ENCODE data around the gene AHDC1. TPM values are rescaled to one million over a fixed set of nuclear protein-coding genes. Genes with fewer than 3 reads are reported as not detected.

AHDC1 gene
- total RNA-seq, 2 experiments from 2014 or later: 26.3 to 27.6 TPM

- Mint-ChIP-seq H3K36me3 (ENCODE audit: low read depth) (no peaks in the 10 kb centered on the region), H3K27ac (no peak overlapping the region), H3K4me3 (peak overlapping the region; percentile 93), H3K4me1 (ENCODE audit: low read depth) (peaks cover 46% of the 10 kb centered on the region), H3K9me3 (no peaks in the 10 kb centered on the region), H3K27me3 (no peaks in the 10 kb centered on the region)
- peak; percentile 48 for DNase-seq
- CTCF ChIA-PET: interaction anchor here (0.7 to 25.3 kb wide), 10 partner anchors 15 to 207 kb away, joined by 3 to 533 read pairs (median 5); partner anchors contain the start of gene IFI6
- intact Hi-C loops (cut with micrococcal nuclease): loop anchor here (10.0 kb wide), 1 partner anchor 122 kb away; the partner anchor contains the start of gene FAM76A
- no peak for ATAC-seq
- POLR2A ChIA-PET: interaction anchor here (0.9 to 1.8 kb wide), 4 partner anchors 59 to 123 kb away, joined by 3 to 5 read pairs (median 3); no protein-coding TSS in a partner anchor
- no peak for TF ChIP-seq CTCF (IDR thresholded peaks at IDR 0.05)
Measured at GRCh38 chr1:27602462-27603308, 1.3 kb downstream of the AHDC1 start.

GRCh38 chr1:27601771-27602461 is 2.0 kb downstream of the AHDC1 start:
- CTCF ChIA-PET: interaction anchor here (0.7 to 25.3 kb wide), 13 partner anchors 9 to 206 kb away, joined by 3 to 533 read pairs (median 4); partner anchors contain the start of gene IFI6
- H3K4me1 Mint-ChIP-seq (ENCODE audit: low read depth): peaks cover 45% of the 10 kb centered on the region
- H3K36me3 Mint-ChIP-seq (ENCODE audit: low read depth): no peaks in the 10 kb centered on the region
- H3K4me3 Mint-ChIP-seq: peak overlapping the region; percentile 80
- TF ChIP-seq CTCF (IDR thresholded peaks at IDR 0.05): no peak
- DNase-seq: peak; percentile 36
- POLR2A ChIA-PET: interaction anchor here (0.9 to 1.8 kb wide), 4 partner anchors 43 to 122 kb away, joined by 3 to 4 read pairs (median 3); no protein-coding TSS in a partner anchor
- no peaks in the 10 kb centered on the region for H3K9me3 Mint-ChIP-seq
- H3K27me3 Mint-ChIP-seq: no peaks in the 10 kb centered on the region
- H3K27ac Mint-ChIP-seq: peak overlapping the region; percentile 25
- intact Hi-C loops (cut with micrococcal nuclease): loop anchor here (10.0 kb wide), 1 partner anchor 123 kb away; the partner anchor contains the start of gene FAM76A
- ATAC-seq: no peak

GRCh38 chr1:27601321-27601770 is 2.6 kb downstream of the AHDC1 start:
- peaks cover 40% of the 10 kb centered on the region for H3K4me1 Mint-ChIP-seq (ENCODE audit: low read depth)
- TF ChIP-seq CTCF (IDR thresholded peaks at IDR 0.05): no peak
- POLR2A ChIA-PET: interaction anchor here (0.8 to 1.8 kb wide), 5 partner anchors 42 to 229 kb away, joined by 3 to 5 read pairs (median 3); partner anchors contain the start of gene PPP1R8
- no peak for ATAC-seq
- intact Hi-C loops (cut with micrococcal nuclease): loop anchor here (10.0 kb wide), 1 partner anchor 123 kb away; the partner anchor contains the start of gene FAM76A
- H3K27ac Mint-ChIP-seq: peak overlapping the region; percentile 25
- peak overlapping the region; percentile 80 for H3K4me3 Mint-ChIP-seq
- H3K36me3 Mint-ChIP-seq (ENCODE audit: low read depth): no peaks in the 10 kb centered on the region
- no peaks in the 10 kb centered on the region for H3K9me3 Mint-ChIP-seq
- no peak for DNase-seq
- CTCF ChIA-PET: interaction anchor here (0.8 to 25.3 kb wide), 17 partner anchors 9 to 305 kb away, joined by 3 to 533 read pairs (median 4); partner anchors contain the start of gene IFI6
- no peaks in the 10 kb centered on the region for H3K27me3 Mint-ChIP-seq

GRCh38 chr1:27600498-27601175 is 3.3 kb downstream of the AHDC1 start:
- Mint-ChIP-seq H3K27ac (no peak overlapping the region), H3K4me1 (ENCODE audit: low read depth) (peaks cover 35% of the 10 kb centered on the region), H3K36me3 (ENCODE audit: low read depth) (no peaks in the 10 kb centered on the region), H3K9me3 (no peaks in the 10 kb centered on the region), H3K4me3 (no peak overlapping the region), H3K27me3 (no peaks in the 10 kb centered on the region)
- ATAC-seq (no peak), DNase-seq (no peak)
- POLR2A ChIA-PET: interaction anchor here (0.6 to 1.8 kb wide), 6 partner anchors 25 to 230 kb away, joined by 3 to 5 read pairs (median 3); partner anchors contain the start of gene PPP1R8
- CTCF ChIA-PET: interaction anchor here (0.7 to 25.3 kb wide), 15 partner anchors 11 to 304 kb away, joined by 3 to 533 read pairs (median 4); partner anchors contain the start of gene IFI6
- intact Hi-C loops (cut with micrococcal nuclease): loop anchor here (10.0 kb wide), 1 partner anchor 124 kb away; the partner anchor contains the start of gene FAM76A
- TF ChIP-seq CTCF (IDR thresholded peaks at IDR 0.05): no peak

Data from activated CD8-positive, alpha-beta T cell treated with anti-CD3 and anti-CD28 coated beads for 36 hours (primary cell).